HepG2 (cell line): Measurements from ENCODE around the gene PDIA2. TPM values are rescaled to one million over a fixed set of nuclear protein-coding genes. Genes with fewer than 3 reads are reported as not detected.
A peak's percentile ranks its signal among the peaks of the same experiment; 100 is the strongest.

ENCODE experiments used
- ATAC-seq: fragments of 200-7000 bp; cut with Tn5 transposase; 3 replicates; pipeline ENCODE4 v1.9.1; 2020; ENCODE audit warnings: mild to moderate bottlenecking, moderate library complexity
- BruUV-seq: library from RNA; stranded (reverse); fragments of 400-500 nt; replicated peaks from 2 replicates; lab custom pipeline; 2021; lab: Mats Ljungman, UMichigan
- CTCF ChIA-PET: fragments of 300-600 bp; formaldehyde crosslinking; extraction: SDS; loops from one replicate; lab custom pipeline; 2021; ENCODE audit warnings: low total read pairs, inconsistent platforms, low intra/inter-chr PET ratio; lab: Yijun Ruan, JAX
- POLR2A ChIA-PET: fragments of 350-600 bp; sonication (Branson Sonifier 250); formaldehyde crosslinking; loops from one replicate; lab custom pipeline; 2020; ENCODE audit warnings: antibody characterized with exemption, inconsistent platforms; lab: Yijun Ruan, JAX
- DNase-seq: peaks from one replicate; pipeline ENCODE4 v3.0.0-alpha.2; 2015; ENCODE audit warnings: low spot score
- FAIRE-seq: peaks from 3 replicates; lab custom pipeline; 2011; peaks lifted over from hg19 to GRCh38; lab: Jason Lieb, UNC
- H2AFZ ChIP-seq: one replicate; pipeline ENCODE4 v1.6.1; 2011; ENCODE audit warnings: low read length, inconsistent platforms
- H3K27ac ChIP-seq: fragments of 300-600 bp; 3 replicates; pipeline ENCODE4 v1.8.0; 2011; ENCODE audit warnings: mixed run types, mild to moderate bottlenecking, mixed read lengths, low read length, inconsistent platforms; ENCODE audit not compliant: insufficient read depth; ENCODE audit errors: extremely low read length
- H3K27me3 ChIP-seq, 2 experiments: fragments of 200-600 bp in 1 of 2; 2 replicates in 1 of 2; 3 replicates in 1 of 2; pipeline versions ENCODE4 v1.6.0 to v1.8.0; 2011; ENCODE audit warnings: low read length in 2 of 2, mild to moderate bottlenecking in 2 of 2, moderate library complexity in 2 of 2, inconsistent platforms in 1 of 2; ENCODE audit not compliant: insufficient read depth in 2 of 2, control insufficient read depth in 1 of 2
- H3K36me3 ChIP-seq, 2 experiments: fragments of 200-600 bp in 1 of 2; replicated peaks in 1 of 2; 2 replicates in 1 of 2; 3 replicates in 1 of 2; pipeline versions ENCODE4 v1.5.1 to v1.8.0; 2011; ENCODE audit warnings: low read length in 2 of 2, inconsistent platforms in 1 of 2; ENCODE audit not compliant: insufficient read depth in 2 of 2, control insufficient read depth in 1 of 2
- H3K4me1 ChIP-seq: 2 replicates; pipeline ENCODE4 v1.5.1; 2012; ENCODE audit warnings: low read length, inconsistent platforms; ENCODE audit not compliant: insufficient read depth
- H3K4me2 ChIP-seq: 2 replicates; pipeline ENCODE4 v1.6.0; 2011; ENCODE audit warnings: low read depth, low read length, inconsistent platforms
- H3K4me3 ChIP-seq, 3 experiments: fragments of 200-600 bp in 1 of 3; sonication (generic), shearing (Covaris generic) in 1 of 3; replicated peaks in 1 of 3; 2 replicates each; pipeline ENCODE4 v1.5.1; 2011 to 2016; ENCODE audit warnings: low read length in 3 of 3, inconsistent platforms in 2 of 3, low read depth in 2 of 3, mild to moderate bottlenecking in 2 of 3, control low read depth in 1 of 3, mixed read lengths in 1 of 3; ENCODE audit not compliant: insufficient read depth in 1 of 3
- H3K79me2 ChIP-seq: one replicate; pipeline ENCODE4 v1.6.1; 2011; ENCODE audit warnings: low read length, inconsistent platforms; ENCODE audit not compliant: insufficient read depth
- H3K9ac ChIP-seq: 2 replicates; pipeline ENCODE4 v1.6.0; 2011; ENCODE audit warnings: mild to moderate bottlenecking, low read depth, low read length, inconsistent platforms; ENCODE audit not compliant: insufficient read depth
- H3K9me3 ChIP-seq: 2 replicates; pipeline ENCODE4 v1.5.1; 2012; ENCODE audit warnings: mild to moderate bottlenecking, low read length
- H4K20me1 ChIP-seq: 2 replicates; pipeline ENCODE4 v1.6.0; 2011; ENCODE audit warnings: inconsistent platforms, mild to moderate bottlenecking, low read length, moderate library complexity; ENCODE audit not compliant: insufficient read depth
- BATF2 ChIP-seq: sonication (generic); formaldehyde crosslinking; IDR thresholded peaks from 2 replicates; pipeline ENCODE4 v1.8.0; 2022; ENCODE audit warnings: mild to moderate bottlenecking, missing genetic modification reagents, moderate library complexity
- CERS6 ChIP-seq: sonication (generic); formaldehyde crosslinking; IDR thresholded peaks from 2 replicates; pipeline ENCODE4 v1.5.0; 2020; ENCODE audit warnings: missing genetic modification reagents
- NFYB ChIP-seq: sonication (generic); formaldehyde crosslinking; IDR thresholded peaks from 2 replicates; pipeline ENCODE4 v1.4.0; 2020; ENCODE audit warnings: missing genetic modification reagents
- PRDM15 ChIP-seq: sonication (generic); formaldehyde crosslinking; IDR thresholded peaks from 2 replicates; pipeline ENCODE4 v1.4.0; 2020; ENCODE audit warnings: missing genetic modification reagents
- SAFB2 ChIP-seq: sonication (generic); formaldehyde crosslinking; IDR thresholded peaks from 2 replicates; pipeline ENCODE4 v1.5.1; 2020; ENCODE audit warnings: missing genetic modification reagents, low read depth, mild to moderate bottlenecking, borderline replicate concordance
- ZBTB3 ChIP-seq: sonication (generic); formaldehyde crosslinking; IDR thresholded peaks from 2 replicates; pipeline ENCODE4 v1.4.0; 2020; ENCODE audit warnings: low read depth, mild to moderate bottlenecking, moderate library complexity, missing genetic modification reagents, borderline replicate concordance
- ZFYVE20 ChIP-seq: sonication (generic); formaldehyde crosslinking; IDR thresholded peaks from 2 replicates; pipeline ENCODE4 v1.8.0; 2023; ENCODE audit warnings: low read depth, mild to moderate bottlenecking, moderate library complexity, missing genetic modification reagents, borderline replicate concordance
- ZNF121 ChIP-seq: sonication (generic); formaldehyde crosslinking; IDR thresholded peaks from 2 replicates; pipeline ENCODE4 v1.5.0; 2020; ENCODE audit warnings: mild to moderate bottlenecking, missing genetic modification reagents
- ZNF33A ChIP-seq: sonication (generic); formaldehyde crosslinking; IDR thresholded peaks from 2 replicates; pipeline ENCODE4 v1.5.1; 2020; ENCODE audit warnings: missing genetic modification reagents, mild to moderate bottlenecking, moderate library complexity, borderline replicate concordance
- ZNF34 ChIP-seq: sonication (generic); formaldehyde crosslinking; IDR thresholded peaks from 2 replicates; pipeline ENCODE4 v1.4.0; 2020; ENCODE audit warnings: mild to moderate bottlenecking, missing genetic modification reagents, borderline replicate concordance
- ZNF383 ChIP-seq: sonication (generic); formaldehyde crosslinking; IDR thresholded peaks from 2 replicates; pipeline ENCODE4 v1.4.0; 2020; ENCODE audit warnings: missing genetic modification reagents, mild to moderate bottlenecking, borderline replicate concordance
- ZNF720 ChIP-seq: sonication (generic); formaldehyde crosslinking; IDR thresholded peaks from 2 replicates; pipeline ENCODE4 v1.4.0; 2020; ENCODE audit warnings: missing genetic modification reagents
- WGBS: methylation state at CpG from one replicate; pipeline ENCODE4 v1.1.6; 2017; ENCODE audit warnings: low lambda C conversion rate; 5-methylcytosine and 5-hydroxymethylcytosine counted together
- in situ Hi-C: cut with HindIII; loops from 2 replicates; pipeline ENCODE4 v1.10.0; 2017; ENCODE audit warnings: low pct_unique_long_range_greater_than_20kb; ENCODE audit not compliant: extremely low pct_ligation_motif_present
- intact Hi-C: fragments of 100-400 bp; cut with micrococcal nuclease; formaldehyde crosslinking; loops from one replicate; pipeline ENCODE4 v1.10.0; 2022; ENCODE audit not compliant: unreplicated experiment
- polyA plus RNA-seq, 8 experiments: library from polyadenylated mRNA; depleted of rRNA in 3 of 8; stranded (reverse) in 7 of 8; unstranded in 1 of 8; fragments of >200 nt; fragmentation: Illumina TruSeq in 4 of 8; extraction: Trizol in 4 of 8; gene quantifications; 2 replicates each; pipeline versions ENCODE4 v1.2.1 to v1.2.3, GENCODE V29; 2011 to 2016; ENCODE audit warnings: low read depth in 4 of 8, missing spikeins in 1 of 8, mixed read lengths in 1 of 8; ENCODE audit not compliant: insufficient read depth in 1 of 8
- total RNA-seq, 5 experiments: library from RNA; depleted of rRNA; stranded (reverse); fragments of >200 nt; fragmentation: Illumina TruSeq; extraction: Trizol; gene quantifications; 2 replicates each; pipeline ENCODE4 v1.2.3, GENCODE V29; 2016; ENCODE audit warnings: low read depth in 1 of 5
- TF ChIP-seq, protein P1 (sequence below): IDR thresholded peaks from 2 replicates; pipeline ENCODE4 v1.6.1; 2012; ENCODE audit warnings: inconsistent platforms
- TF ChIP-seq, protein P2 (sequence below): sonication (generic); formaldehyde crosslinking; IDR thresholded peaks from 2 replicates; pipeline ENCODE4 v1.9.0; 2022; ENCODE audit warnings: missing genetic modification reagents, mild to moderate bottlenecking, borderline replicate concordance

PDIA2 gene
- total and polyA plus RNA-seq, 2 of the 13 experiments (the other 11 are each of a cell fraction or from before 2014, with no cell fraction given) = 0.35 to 1.9 TPM

- TF ChIP-seq, protein P1, sequence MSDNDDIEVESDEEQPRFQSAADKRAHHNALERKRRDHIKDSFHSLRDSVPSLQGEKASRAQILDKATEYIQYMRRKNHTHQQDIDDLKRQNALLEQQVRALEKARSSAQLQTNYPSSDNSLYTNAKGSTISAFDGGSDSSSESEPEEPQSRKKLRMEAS = peak; percentile 61
- no peak for TF ChIP-seq ZNF720 (CRISPR knock-in tag)
- TF ChIP-seq, protein P2, sequence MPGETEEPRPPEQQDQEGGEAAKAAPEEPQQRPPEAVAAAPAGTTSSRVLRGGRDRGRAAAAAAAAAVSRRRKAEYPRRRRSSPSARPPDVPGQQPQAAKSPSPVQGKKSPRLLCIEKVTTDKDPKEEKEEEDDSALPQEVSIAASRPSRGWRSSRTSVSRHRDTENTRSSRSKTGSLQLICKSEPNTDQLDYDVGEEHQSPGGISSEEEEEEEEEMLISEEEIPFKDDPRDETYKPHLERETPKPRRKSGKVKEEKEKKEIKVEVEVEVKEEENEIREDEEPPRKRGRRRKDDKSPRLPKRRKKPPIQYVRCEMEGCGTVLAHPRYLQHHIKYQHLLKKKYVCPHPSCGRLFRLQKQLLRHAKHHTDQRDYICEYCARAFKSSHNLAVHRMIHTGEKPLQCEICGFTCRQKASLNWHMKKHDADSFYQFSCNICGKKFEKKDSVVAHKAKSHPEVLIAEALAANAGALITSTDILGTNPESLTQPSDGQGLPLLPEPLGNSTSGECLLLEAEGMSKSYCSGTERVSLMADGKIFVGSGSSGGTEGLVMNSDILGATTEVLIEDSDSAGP = peak; percentile 22; the same call in 1 of the 2 replicates
Measured at GRCh38 chr16:276426-277077, 6.4 kb upstream of the PDIA2 start (continued).

DNA sequence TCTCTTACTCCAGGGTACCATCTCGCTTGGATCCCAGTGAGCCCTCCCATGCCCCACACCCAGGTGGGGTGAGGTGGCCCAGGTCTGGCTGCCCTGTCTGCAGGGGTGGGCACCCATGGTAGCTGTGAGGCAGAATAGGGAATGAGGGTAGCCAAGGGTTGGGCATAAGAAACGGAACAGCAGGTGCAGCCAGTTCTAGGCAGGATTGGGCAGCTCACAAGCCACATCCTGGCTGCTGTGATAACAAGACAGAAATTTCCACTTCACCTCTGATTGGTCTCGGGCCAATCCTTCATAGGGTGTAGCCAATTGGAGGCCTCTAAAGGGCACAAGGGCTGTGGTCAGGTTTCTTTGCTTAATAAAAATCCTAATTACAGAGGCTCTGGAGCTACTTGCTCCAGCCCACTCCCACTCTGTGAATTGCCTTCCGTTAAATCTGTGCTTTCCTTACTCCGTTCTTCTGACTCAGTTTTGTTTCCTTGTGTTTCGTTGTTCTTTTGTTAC is 4.0 kb upstream of the PDIA2 start:
- Histone ChIP-seq H3K36me3 (no peaks in the 10 kb centered on the region), H3K27ac (no peak overlapping the region), H3K4me1 (peaks cover 20% of the 10 kb centered on the region), H3K4me3 (no peak overlapping the region), H3K4me2 (no peak overlapping the region), H2AFZ (no peak overlapping the region), H4K20me1 (no peaks in the 10 kb centered on the region), H3K27me3 (peaks cover 12 to 65% of the 10 kb centered on the region in 2 experiments), H3K9me3 (no peaks in the 10 kb centered on the region), H3K79me2 (no peaks in the 10 kb centered on the region), H3K9ac (no peak overlapping the region)
- peak; percentile 12 for DNase-seq
- ChIA-PET CTCF (no interaction called here), POLR2A (interaction anchor here (2.3 kb wide), 1 partner anchor 44 kb away, joined by 7 read pairs; the partner anchor contains the start of gene FAM234A)
- no TSS peak for BruUV-seq
- in situ Hi-C loops (no loop called here), intact Hi-C loops (no loop called here)
- WGBS = 53% methylated on average over 6 of the region's 6 CpGs
- ATAC-seq = no peak
- FAIRE-seq = no peak
- TF ChIP-seq ZFYVE20 (CRISPR knock-in tag) (no peak), BATF2 (CRISPR knock-in tag) (no peak), ZNF33A (no peak), ZNF121 (no peak), ZNF34 (CRISPR knock-in tag) (no peak), NFYB (CRISPR knock-in tag) (peak; percentile 67), ZBTB3 (CRISPR knock-in tag) (no peak), PRDM15 (peak; percentile 84), CERS6 (CRISPR knock-in tag) (no peak), SAFB2 (CRISPR knock-in tag) (no peak), ZNF383 (CRISPR knock-in tag) (no peak)
